Esophagus muscularis mucosa (tissue), 4 donors: Measurements from ENCODE around the gene ETV6. TPM values are rescaled to one million over a fixed set of nuclear protein-coding genes. Genes with fewer than 3 reads are reported as not detected.
A peak's percentile ranks its signal among the peaks of the same experiment; 100 is the strongest.

Source experiments
- DNase-seq: peaks from one replicate; pipeline ENCODE4 v3.0.0-alpha.2; 2017; ENCODE audit errors: extremely low spot score
- H3K27ac ChIP-seq, 4 donors: fragments of 200-600 bp; sonication (generic); replicated peaks in 1 of 4; 1 replicate in 3 of 4; 2 replicates in 1 of 4; pipeline ENCODE4 v1.5.1; 2016 to 2019; ENCODE audit warnings: mild to moderate bottlenecking in 1 of 4
- H3K27me3 ChIP-seq, 4 donors: fragments of 200-600 bp; sonication (generic); one replicate each; pipeline versions ENCODE4 v1.5.1 to v1.6.0; 2016 to 2019
- H3K36me3 ChIP-seq, 4 donors: fragments of 200-600 bp; sonication (generic); one replicate each; pipeline ENCODE4 v1.5.1; 2016 to 2019
- H3K4me1 ChIP-seq, 4 donors: fragments of 200-600 bp; sonication (generic); one replicate each; pipeline ENCODE4 v1.5.1; 2016 to 2019
- H3K4me3 ChIP-seq, 4 donors: fragments of 200-600 bp; sonication (generic); 1 replicate in 2 of 4; 2 replicates in 2 of 4; pipeline ENCODE4 v1.5.1; 2016 to 2019; ENCODE audit warnings: mild to moderate bottlenecking in 4 of 4, moderate library complexity in 1 of 4
- H3K9me3 ChIP-seq, 4 donors: fragments of 200-600 bp; sonication (generic); 1 replicate in 3 of 4; 2 replicates in 1 of 4; pipeline ENCODE4 v1.5.1; 2016 to 2019
- EP300 ChIP-seq: sonication (generic); formaldehyde crosslinking; IDR thresholded peaks from one replicate; pipeline ENCODE4 v1.6.1; 2017; ENCODE audit warnings: antibody characterized with exemption
- POLR2A ChIP-seq: fragments of 450-650 bp; IDR thresholded peaks from one replicate; pipeline ENCODE4 v1.6.1; 2017; ENCODE audit warnings: antibody characterized with exemption, moderate library complexity, mild to moderate bottlenecking, low read depth
- POLR2AphosphoS5 ChIP-seq, 2 donors: sonication (generic); formaldehyde crosslinking; IDR thresholded peaks; one replicate each; pipeline ENCODE4 v1.6.1; 2017; ENCODE audit warnings: antibody characterized with exemption in 2 of 2
- WGBS: methylation state at CpG from one replicate; pipeline ENCODE4 v1.1.5; 2018; 5-methylcytosine and 5-hydroxymethylcytosine counted together
- intact Hi-C: fragments of 100-400 bp; cut with DNase I; formaldehyde crosslinking; loops from one replicate; pipeline ENCODE4 v1.15.1; 2023
- total RNA-seq, 4 donors: library from RNA; depleted of rRNA; stranded (reverse); fragments of >200 nt; gene quantifications; one replicate each; pipeline versions ENCODE4 v1.1.0 to v1.2.1, GENCODE V29; 2016
- TF ChIP-seq, protein P1 (sequence below), 3 experiments: fragments of 200-600 bp in 2 of 3; fragments of 450-650 bp in 1 of 3; sonication (generic) in 2 of 3; IDR thresholded peaks; one replicate each; pipeline ENCODE4 v1.5.1; 2017 to 2019; ENCODE audit warnings: antibody characterized with exemption in 3 of 3, mild to moderate bottlenecking in 2 of 3, moderate library complexity in 1 of 3

Gene ETV6
- total RNA-seq, 4 donors from 2014 or later: 22.4 to 29.6 (median 25.3) TPM

DNA sequence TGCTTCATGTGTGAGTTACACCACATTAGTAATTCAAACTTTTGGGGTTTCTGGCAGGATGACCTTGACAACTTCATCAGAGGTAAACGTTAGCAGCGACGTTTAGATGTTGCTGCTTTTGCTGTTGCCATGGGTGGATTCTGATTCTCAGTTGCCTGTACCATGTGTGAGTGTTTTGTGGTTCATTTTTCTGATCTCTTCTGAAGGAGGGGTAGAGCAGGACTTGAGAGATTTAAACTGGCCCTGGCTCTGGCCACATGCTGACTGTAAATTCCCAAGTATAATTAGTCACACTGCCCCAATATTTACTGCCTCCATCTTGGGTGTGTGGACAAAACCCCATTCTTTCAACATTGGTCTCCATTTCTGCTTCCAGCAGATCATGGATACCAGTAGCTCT lies 110.4 kb downstream of the ETV6 start:
- Histone ChIP-seq H3K4me3 (no peak overlapping the region), H3K9me3 (no peaks in the 10 kb centered on the region), H3K27ac (peak overlapping the region; percentile 88 to 94 (median 92)), H3K27me3 (no peaks in the 10 kb centered on the region), H3K4me1 (peaks cover 56 to 93% (median 92%) of the 10 kb centered on the region in 4 donors), H3K36me3 (no peaks in the 10 kb centered on the region)
- no peak for DNase-seq
- no peak for TF ChIP-seq POLR2A
- TF ChIP-seq POLR2AphosphoS5 (IDR thresholded peaks at IDR 0.05): no peak
- intact Hi-C loops: loop anchor here (5.0 kb wide), 1 partner anchor 108 kb away; no protein-coding TSS in a partner anchor
- 73% methylated on average over 3 of the region's 3 CpGs for WGBS

DNA sequence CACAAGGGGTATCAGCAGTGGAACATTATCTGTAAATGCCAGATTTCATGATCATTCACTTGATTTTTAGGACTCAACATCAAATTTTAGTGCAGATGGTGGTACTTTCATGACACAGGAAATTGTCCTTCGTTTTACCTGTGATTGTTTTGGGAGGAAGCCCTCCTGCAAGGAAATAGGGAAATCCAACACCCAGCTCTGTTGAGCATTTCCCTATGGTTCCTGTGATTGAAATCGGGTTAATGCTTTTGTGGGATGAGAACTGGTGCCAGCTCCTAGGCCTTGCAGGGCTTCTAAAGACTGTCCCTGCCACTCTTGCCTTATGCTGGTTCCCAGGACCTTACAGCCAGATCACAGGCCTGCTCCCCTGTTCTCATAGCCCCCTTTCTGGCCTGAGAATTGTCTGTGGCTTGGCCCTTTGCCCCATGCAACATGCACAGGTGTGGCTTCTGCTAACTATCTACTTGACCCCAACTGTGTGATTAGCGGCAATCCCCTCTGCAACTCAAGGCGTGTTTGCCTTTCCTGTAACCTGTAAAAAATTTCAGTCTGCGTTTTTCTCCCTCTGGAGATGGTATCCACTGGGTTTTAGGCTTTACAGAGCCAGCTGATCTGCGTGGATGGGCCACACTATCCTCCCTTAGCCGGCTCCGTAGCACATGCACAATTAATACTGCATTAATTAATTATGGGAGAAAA lies 112.5 kb downstream of the ETV6 start:
- Histone ChIP-seq H3K27me3 (no peaks in the 10 kb centered on the region), H3K4me1 (peaks cover 54 to 93% (median 92%) of the 10 kb centered on the region in 4 donors), H3K4me3 (no peak overlapping the region), H3K27ac (peak overlapping the region; percentile 88 to 94 (median 92)), H3K36me3 (no peaks in the 10 kb centered on the region), H3K9me3 (no peaks in the 10 kb centered on the region)
- no peak for TF ChIP-seq POLR2A
- TF ChIP-seq, protein P1, sequence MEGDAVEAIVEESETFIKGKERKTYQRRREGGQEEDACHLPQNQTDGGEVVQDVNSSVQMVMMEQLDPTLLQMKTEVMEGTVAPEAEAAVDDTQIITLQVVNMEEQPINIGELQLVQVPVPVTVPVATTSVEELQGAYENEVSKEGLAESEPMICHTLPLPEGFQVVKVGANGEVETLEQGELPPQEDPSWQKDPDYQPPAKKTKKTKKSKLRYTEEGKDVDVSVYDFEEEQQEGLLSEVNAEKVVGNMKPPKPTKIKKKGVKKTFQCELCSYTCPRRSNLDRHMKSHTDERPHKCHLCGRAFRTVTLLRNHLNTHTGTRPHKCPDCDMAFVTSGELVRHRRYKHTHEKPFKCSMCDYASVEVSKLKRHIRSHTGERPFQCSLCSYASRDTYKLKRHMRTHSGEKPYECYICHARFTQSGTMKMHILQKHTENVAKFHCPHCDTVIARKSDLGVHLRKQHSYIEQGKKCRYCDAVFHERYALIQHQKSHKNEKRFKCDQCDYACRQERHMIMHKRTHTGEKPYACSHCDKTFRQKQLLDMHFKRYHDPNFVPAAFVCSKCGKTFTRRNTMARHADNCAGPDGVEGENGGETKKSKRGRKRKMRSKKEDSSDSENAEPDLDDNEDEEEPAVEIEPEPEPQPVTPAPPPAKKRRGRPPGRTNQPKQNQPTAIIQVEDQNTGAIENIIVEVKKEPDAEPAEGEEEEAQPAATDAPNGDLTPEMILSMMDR (IDR thresholded peaks at IDR 0.05): no peak
- TF ChIP-seq EP300: no peak
- TF ChIP-seq POLR2AphosphoS5 (IDR thresholded peaks at IDR 0.05): no peak
- DNase-seq: no peak
- WGBS: 74% methylated on average over 8 of the region's 8 CpGs
- intact Hi-C loops: loop anchor here (5.0 kb wide), 1 partner anchor 110 kb away; no protein-coding TSS in a partner anchor

DNA sequence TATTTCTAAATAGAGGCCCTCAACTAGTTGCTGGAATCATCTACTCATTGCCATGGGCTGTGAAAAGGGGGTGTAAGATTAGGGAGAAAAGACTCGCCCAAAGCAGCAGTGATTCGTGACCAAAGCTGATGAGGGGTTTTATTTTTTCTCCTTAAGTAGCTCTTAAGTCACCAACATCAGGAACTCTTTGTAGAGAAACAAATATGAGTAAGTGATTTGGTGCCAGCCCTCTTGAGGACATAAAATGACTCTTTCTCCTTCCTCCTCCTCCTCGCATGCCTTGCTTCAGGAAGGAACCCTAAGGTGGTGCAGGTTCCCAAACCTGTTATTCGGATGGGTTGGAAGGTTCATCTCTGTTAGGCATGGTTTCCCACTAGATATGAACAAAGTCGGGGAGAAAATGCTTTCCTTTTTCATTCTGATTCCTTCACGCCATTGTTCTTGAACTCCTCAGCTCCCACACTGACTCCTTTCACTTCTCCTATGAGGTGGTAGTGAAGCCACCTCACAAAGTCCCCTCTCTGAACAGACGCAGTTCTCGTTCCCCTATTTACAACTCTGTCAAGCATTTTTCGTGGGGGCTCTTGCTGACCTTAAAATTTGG lies 113.4 kb downstream of the ETV6 start:
- Histone ChIP-seq H3K4me3 (no peak overlapping the region), H3K9me3 (no peaks in the 10 kb centered on the region), H3K36me3 (no peaks in the 10 kb centered on the region), H3K27ac (peak overlapping the region; percentile 88 to 94 (median 92)), H3K4me1 (peaks cover 49 to 93% (median 92%) of the 10 kb centered on the region in 4 donors), H3K27me3 (no peaks in the 10 kb centered on the region)
- intact Hi-C loops: loop anchor here (5.0 kb wide), 1 partner anchor 111 kb away; no protein-coding TSS in a partner anchor
- WGBS: 72% methylated on average over 9 of the region's 9 CpGs
- TF ChIP-seq, protein P1 (IDR thresholded peaks at IDR 0.05): no peak
- TF ChIP-seq EP300 (no peak), POLR2AphosphoS5 (IDR thresholded peaks at IDR 0.05) (no peak), POLR2A (no peak)
- DNase-seq: no peak

DNA sequence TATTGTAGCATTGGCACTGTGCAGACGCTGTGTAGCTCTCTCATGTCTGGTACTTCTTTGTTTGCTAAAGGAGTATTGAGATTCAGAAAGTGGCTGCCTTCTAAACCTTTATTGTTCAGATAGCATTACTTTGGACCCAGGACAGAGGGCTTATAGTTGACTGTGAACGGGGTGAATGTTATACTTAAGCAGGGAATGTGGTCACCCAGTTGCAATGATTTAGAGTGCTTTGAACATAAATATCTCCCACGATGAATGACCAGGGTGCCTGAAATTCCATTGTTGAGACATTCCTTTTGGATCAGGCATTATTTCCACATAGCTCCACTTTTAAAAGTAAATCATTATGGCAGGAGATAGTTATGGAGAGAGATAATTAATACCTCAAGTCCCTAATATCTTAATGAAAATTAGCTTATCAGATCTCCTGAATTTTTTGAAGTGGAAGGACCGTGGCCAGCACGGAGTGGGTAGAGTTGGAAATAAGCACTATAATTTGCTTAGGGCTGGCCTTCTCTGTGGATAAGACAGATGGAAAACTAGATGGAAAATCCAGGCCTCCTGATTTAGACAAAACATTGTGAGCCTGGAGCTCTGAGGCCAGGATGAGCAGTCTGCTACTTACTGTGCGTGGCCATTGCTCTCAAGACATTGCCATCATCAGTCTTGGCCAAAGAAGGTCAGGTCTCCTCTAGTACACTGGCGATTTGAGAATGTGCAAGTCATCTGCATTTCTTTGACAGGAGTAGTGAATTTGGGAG lies 114.5 kb downstream of the ETV6 start:
- DNase-seq: no peak
- Histone ChIP-seq H3K4me3 (no peak overlapping the region), H3K36me3 (no peaks in the 10 kb centered on the region), H3K4me1 (peaks cover 45 to 93% (median 92%) of the 10 kb centered on the region in 4 donors), H3K27me3 (no peaks in the 10 kb centered on the region), H3K9me3 (no peaks in the 10 kb centered on the region), H3K27ac (peak overlapping the region; percentile 88 to 94 (median 92))
- no peak for TF ChIP-seq EP300
- no peak for TF ChIP-seq POLR2A
- TF ChIP-seq, protein P1 (IDR thresholded peaks at IDR 0.05): no peak
- peak in 1 of 2 donors; percentile 63 for TF ChIP-seq POLR2AphosphoS5 (IDR thresholded peaks at IDR 0.05)
- 40% methylated on average over 7 of the region's 7 CpGs for WGBS
- intact Hi-C loops: loop anchor here (5.0 kb wide), 1 partner anchor 112 kb away; no protein-coding TSS in a partner anchor
